MM.1S (cell line): ENCODE results near the gene JAGN1.

Source experiments
- DNase-seq: peaks from one replicate; pipeline ENCODE4 v3.0.0-alpha.2; 2015
- H2AFZ ChIP-seq: fragments of 300-600 bp; sonication (generic); 2 replicates; pipeline ENCODE4 v1.6.0; 2016; ENCODE audit warnings: antibody characterized with exemption, low read length
- H3F3A ChIP-seq: fragments of 300-600 bp; sonication (generic); 2 replicates; pipeline ENCODE4 v1.6.1; 2016; ENCODE audit warnings: mild to moderate bottlenecking, antibody characterized with exemption, low read length, moderate library complexity, mixed read lengths; ENCODE audit not compliant: insufficient read depth
- H3K27ac ChIP-seq: fragments of 300-600 bp; sonication (generic); 2 replicates; pipeline ENCODE4 v1.5.1; 2016; ENCODE audit warnings: mild to moderate bottlenecking, low read length
- H3K27me3 ChIP-seq: fragments of 300-600 bp; sonication (generic); replicated peaks from 2 replicates; pipeline ENCODE4 v1.6.0; 2016; ENCODE audit warnings: low read length; ENCODE audit not compliant: insufficient read depth
- H3K36me3 ChIP-seq: fragments of 300-600 bp; sonication (generic); replicated peaks from 2 replicates; pipeline ENCODE4 v1.6.1; 2016; ENCODE audit warnings: mild to moderate bottlenecking, low read length, mixed read lengths; ENCODE audit not compliant: insufficient read depth
- H3K4me1 ChIP-seq: fragments of 300-600 bp; sonication (generic); 2 replicates; pipeline ENCODE4 v1.6.1; 2016; ENCODE audit warnings: low read length, mixed read lengths
- H3K4me2 ChIP-seq: fragments of 300-600 bp; sonication (generic); 2 replicates; pipeline ENCODE4 v1.6.0; 2016; ENCODE audit warnings: low read depth, low read length
- H3K4me3 ChIP-seq: fragments of 300-600 bp; sonication (generic); 2 replicates; pipeline ENCODE4 v1.5.1; 2016; ENCODE audit warnings: low read length, mixed read lengths
- H3K79me2 ChIP-seq: fragments of 300-600 bp; sonication (generic); 2 replicates; pipeline ENCODE4 v1.6.1; 2016; ENCODE audit warnings: mixed run types, low read length, mixed read lengths
- H3K9ac ChIP-seq: fragments of 300-600 bp; sonication (generic); 2 replicates; pipeline ENCODE4 v1.6.1; 2016; ENCODE audit warnings: low read length, mixed read lengths
- H3K9me2 ChIP-seq: fragments of 300-600 bp; sonication (generic); replicated peaks from 2 replicates; pipeline ENCODE4 v1.6.1; 2016; ENCODE audit warnings: mild to moderate bottlenecking, low read length, mixed read lengths; ENCODE audit not compliant: insufficient read depth
- H3K9me3 ChIP-seq: fragments of 300-600 bp; sonication (generic); replicated peaks from 2 replicates; pipeline ENCODE4 v1.6.1; 2016; ENCODE audit warnings: mild to moderate bottlenecking, low read length, mixed read lengths; ENCODE audit not compliant: insufficient read depth
- H4K20me1 ChIP-seq: fragments of 300-600 bp; sonication (generic); 2 replicates; pipeline ENCODE4 v1.6.1; 2016; ENCODE audit warnings: mild to moderate bottlenecking, low read length, moderate library complexity, mixed read lengths; ENCODE audit not compliant: insufficient read depth
- EZH2 ChIP-seq: fragments of 300-600 bp; sonication (generic); optimal IDR thresholded peaks from 2 replicates; pipeline ENCODE3; 2017; ENCODE audit warnings: low read depth, mild to moderate bottlenecking, antibody characterized with exemption, low read length, mixed read lengths
- EZH2phosphoT487 ChIP-seq: fragments of 300-600 bp; sonication (generic); IDR thresholded peaks from 2 replicates; pipeline ENCODE4 v1.6.1; 2018; ENCODE audit warnings: antibody characterized with exemption, low read length
- TF ChIP-seq, protein P1 (sequence below): fragments of 300-600 bp; sonication (generic); IDR thresholded peaks from 2 replicates; pipeline ENCODE4 v1.5.1; 2016; ENCODE audit warnings: antibody characterized with exemption, low read length, mixed read lengths

JAGN1 gene

DNA sequence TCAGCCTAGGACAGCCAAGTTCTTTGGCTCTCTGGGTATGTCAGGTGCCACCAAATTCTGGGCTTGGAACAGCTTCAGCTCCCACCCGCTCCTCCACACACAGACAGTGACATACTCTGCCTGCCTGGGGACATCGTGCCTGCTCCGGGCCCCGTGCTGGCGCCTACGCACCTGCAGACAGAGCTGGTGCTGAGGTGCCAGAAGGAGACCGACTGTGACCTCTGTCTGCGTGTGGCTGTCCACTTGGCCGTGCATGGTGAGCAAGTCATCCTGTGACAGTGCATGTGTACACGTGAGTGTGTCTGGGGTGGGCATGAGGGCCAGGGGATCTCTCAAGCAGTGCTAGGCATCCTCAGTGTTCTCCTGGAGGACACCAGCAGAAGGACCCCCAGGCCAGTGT lies 27.4 kb downstream of the JAGN1 start:
- H3K4me1 ChIP-seq, result peaks cover 5% of the 10 kb centered on the region; the same call in 1 of the 2 replicates
- no peaks in the 10 kb centered on the region for H3K27me3 ChIP-seq
- no peak overlapping the region for H3K4me2 ChIP-seq
- no peaks in the 10 kb centered on the region for H3K79me2 ChIP-seq
- no peak for DNase-seq
- H3K9me3 ChIP-seq, result no peaks in the 10 kb centered on the region
- no peaks in the 10 kb centered on the region for H3K36me3 ChIP-seq
- no peaks in the 10 kb centered on the region for H3F3A ChIP-seq
- no peak overlapping the region for H3K9ac ChIP-seq
- H3K4me3 ChIP-seq, result no peak overlapping the region
- H3K27ac ChIP-seq, result no peak overlapping the region
- H4K20me1 ChIP-seq, result no peaks in the 10 kb centered on the region
- H3K9me2 ChIP-seq, result no peaks in the 10 kb centered on the region
- no peak overlapping the region for H2AFZ ChIP-seq
- TF ChIP-seq, protein P1, sequence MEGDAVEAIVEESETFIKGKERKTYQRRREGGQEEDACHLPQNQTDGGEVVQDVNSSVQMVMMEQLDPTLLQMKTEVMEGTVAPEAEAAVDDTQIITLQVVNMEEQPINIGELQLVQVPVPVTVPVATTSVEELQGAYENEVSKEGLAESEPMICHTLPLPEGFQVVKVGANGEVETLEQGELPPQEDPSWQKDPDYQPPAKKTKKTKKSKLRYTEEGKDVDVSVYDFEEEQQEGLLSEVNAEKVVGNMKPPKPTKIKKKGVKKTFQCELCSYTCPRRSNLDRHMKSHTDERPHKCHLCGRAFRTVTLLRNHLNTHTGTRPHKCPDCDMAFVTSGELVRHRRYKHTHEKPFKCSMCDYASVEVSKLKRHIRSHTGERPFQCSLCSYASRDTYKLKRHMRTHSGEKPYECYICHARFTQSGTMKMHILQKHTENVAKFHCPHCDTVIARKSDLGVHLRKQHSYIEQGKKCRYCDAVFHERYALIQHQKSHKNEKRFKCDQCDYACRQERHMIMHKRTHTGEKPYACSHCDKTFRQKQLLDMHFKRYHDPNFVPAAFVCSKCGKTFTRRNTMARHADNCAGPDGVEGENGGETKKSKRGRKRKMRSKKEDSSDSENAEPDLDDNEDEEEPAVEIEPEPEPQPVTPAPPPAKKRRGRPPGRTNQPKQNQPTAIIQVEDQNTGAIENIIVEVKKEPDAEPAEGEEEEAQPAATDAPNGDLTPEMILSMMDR, result no peak
- no peak for TF ChIP-seq EZH2
- TF ChIP-seq EZH2phosphoT487, result no peak

DNA sequence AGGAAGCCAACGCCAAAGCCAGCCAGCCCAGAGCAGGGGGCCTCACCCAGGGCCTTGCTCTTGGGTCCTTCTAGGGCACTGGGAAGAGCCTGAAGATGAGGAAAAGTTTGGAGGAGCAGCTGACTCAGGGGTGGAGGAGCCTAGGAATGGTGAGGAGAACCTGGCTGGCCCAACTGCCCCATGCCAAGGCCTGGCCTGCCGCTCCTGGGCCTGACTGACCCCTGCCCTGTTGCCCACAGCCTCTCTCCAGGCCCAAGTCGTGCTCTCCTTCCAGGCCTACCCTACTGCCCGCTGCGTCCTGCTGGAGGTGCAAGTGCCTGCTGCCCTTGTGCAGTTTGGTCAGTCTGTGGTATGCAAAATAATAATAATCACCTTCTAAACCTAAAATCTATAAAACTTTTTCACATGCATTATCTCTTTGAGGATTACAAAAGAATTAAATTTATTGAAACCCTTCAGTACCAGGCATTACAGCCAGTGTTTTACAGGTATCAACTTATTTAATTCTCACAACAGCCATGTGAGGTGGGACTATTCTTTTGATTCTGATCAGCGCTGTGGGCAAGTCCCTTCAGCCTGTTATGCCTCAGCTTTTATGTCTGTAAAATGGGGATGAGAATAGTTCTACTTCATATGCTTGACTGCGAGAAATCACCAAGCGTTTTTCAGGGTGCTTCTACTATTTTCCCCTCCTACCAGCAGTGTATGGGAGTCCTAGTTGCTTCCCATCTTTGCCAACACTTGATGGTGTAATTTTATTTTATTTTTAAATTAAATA lies 28.0 kb downstream of the JAGN1 start:
- Histone ChIP-seq H3K79me2 (no peaks in the 10 kb centered on the region), H3K27me3 (no peaks in the 10 kb centered on the region; the same call in 1 of the 2 replicates), H3K4me2 (no peak overlapping the region), H3K27ac (no peak overlapping the region), H3F3A (no peaks in the 10 kb centered on the region), H3K9me3 (no peaks in the 10 kb centered on the region), H2AFZ (no peak overlapping the region), H3K4me3 (no peak overlapping the region), H3K9me2 (no peaks in the 10 kb centered on the region), H3K36me3 (no peaks in the 10 kb centered on the region), H4K20me1 (no peaks in the 10 kb centered on the region), H3K4me1 (peaks cover 5% of the 10 kb centered on the region; the same call in 1 of the 2 replicates), H3K9ac (no peak overlapping the region)
- no peak for DNase-seq
- TF ChIP-seq EZH2phosphoT487, result no peak
- TF ChIP-seq EZH2, result no peak
- TF ChIP-seq, protein P1, result no peak

DNA sequence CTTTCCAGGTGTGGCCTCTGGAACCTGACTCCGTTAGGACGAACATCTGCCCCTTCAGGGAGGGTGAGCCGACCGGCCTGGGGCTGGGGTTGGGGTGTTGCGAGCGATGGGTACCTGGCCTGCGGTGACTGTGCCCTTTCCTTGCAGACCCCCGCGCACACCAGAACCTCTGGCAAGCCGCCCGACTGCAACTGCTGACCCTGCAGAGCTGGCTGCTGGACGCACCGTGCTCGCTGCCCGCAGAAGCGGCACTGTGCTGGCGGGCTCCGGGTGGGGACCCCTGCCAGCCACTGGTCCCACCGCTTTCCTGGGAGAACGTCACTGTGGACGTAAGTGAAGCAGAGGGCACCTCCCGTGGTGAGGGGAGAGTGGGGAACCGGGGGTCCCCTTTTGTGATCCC lies 37.7 kb downstream of the JAGN1 start:
- Histone ChIP-seq H3K4me1 (no peaks in the 10 kb centered on the region), H3K9ac (no peak overlapping the region), H3F3A (peaks cover 3% of the 10 kb centered on the region; the same call in 1 of the 2 replicates), H3K4me3 (no peak overlapping the region), H3K9me3 (no peaks in the 10 kb centered on the region), H3K9me2 (no peaks in the 10 kb centered on the region), H3K27ac (no peak overlapping the region), H3K79me2 (no peaks in the 10 kb centered on the region), H3K27me3 (no peaks in the 10 kb centered on the region; the same call in 1 of the 2 replicates), H2AFZ (no peak overlapping the region), H3K36me3 (no peaks in the 10 kb centered on the region), H3K4me2 (no peak overlapping the region), H4K20me1 (no peaks in the 10 kb centered on the region)
- no peak for DNase-seq
- TF ChIP-seq EZH2 (no peak), EZH2phosphoT487 (no peak)
- TF ChIP-seq, protein P1, result no peak
